Keratinocyte (primary cell): ENCODE data around the gene AP4S1. TPM values are rescaled to one million over a fixed set of nuclear protein-coding genes. Genes with fewer than 3 reads are reported as not detected.

ENCODE experiments used
- DNase-seq: peaks from one replicate; pipeline ENCODE4 v3.0.0-alpha.2; 2011; ENCODE audit warnings: low read depth, missing footprints, low spot score
- FAIRE-seq: peaks from 2 replicates; lab custom pipeline; 2011; peaks lifted over from hg19 to GRCh38; lab: Jason Lieb, UNC
- H2AFZ ChIP-seq: 2 replicates; pipeline ENCODE4 v1.6.0; 2012; ENCODE audit warnings: low read length, control low read depth, inconsistent platforms; ENCODE audit not compliant: control insufficient read depth
- H3K27ac ChIP-seq: 2 replicates; pipeline ENCODE4 v1.5.1; 2011; ENCODE audit warnings: low read length; ENCODE audit not compliant: control insufficient read depth, insufficient read depth
- H3K27me3 ChIP-seq: 3 replicates; pipeline ENCODE4 v1.6.0; 2011; ENCODE audit warnings: low read length; ENCODE audit not compliant: control insufficient read depth, insufficient read depth; ENCODE audit errors: extremely low read depth
- H3K36me3 ChIP-seq, 2 experiments: 2 replicates in 1 of 2; 3 replicates in 1 of 2; pipeline ENCODE4 v1.5.1; 2011; ENCODE audit warnings: low read length in 2 of 2, mild to moderate bottlenecking in 1 of 2; ENCODE audit not compliant: control insufficient read depth in 2 of 2, insufficient read depth in 2 of 2; ENCODE audit errors: extremely low read depth in 1 of 2
- H3K4me1 ChIP-seq: 3 replicates; pipeline ENCODE4 v1.5.1; 2011; ENCODE audit warnings: low read length; ENCODE audit not compliant: control insufficient read depth, insufficient read depth; ENCODE audit errors: extremely low read depth
- H3K4me2 ChIP-seq: 3 replicates; pipeline ENCODE4 v1.6.0; 2011; ENCODE audit warnings: low read depth, low read length; ENCODE audit not compliant: control insufficient read depth, insufficient read depth; ENCODE audit errors: extremely low read depth
- H3K4me3 ChIP-seq, 3 experiments: fragments of 200-600 bp in 1 of 3; sonication (generic) in 1 of 3; 2 replicates in 2 of 3; 3 replicates in 1 of 3; pipeline ENCODE4 v1.5.1; 2011 to 2016; ENCODE audit warnings: low read length in 3 of 3, mild to moderate bottlenecking in 3 of 3, control low read depth in 2 of 3, inconsistent platforms in 1 of 3, low read depth in 1 of 3, mixed read lengths in 1 of 3, mixed run types in 1 of 3, moderate library complexity in 1 of 3; ENCODE audit not compliant: control insufficient read depth in 2 of 3, insufficient read depth in 2 of 3; ENCODE audit errors: extremely low read depth in 1 of 3
- H3K79me2 ChIP-seq: 2 replicates; pipeline ENCODE4 v1.6.0; 2012; ENCODE audit warnings: low read length; ENCODE audit not compliant: control insufficient read depth, insufficient read depth
- H3K9ac ChIP-seq: 3 replicates; pipeline ENCODE4 v1.6.0; 2011; ENCODE audit warnings: low read length; ENCODE audit not compliant: control insufficient read depth, insufficient read depth; ENCODE audit errors: extremely low read depth
- H3K9me1 ChIP-seq: 3 replicates; pipeline ENCODE4 v1.6.0; 2011; ENCODE audit warnings: low read length; ENCODE audit not compliant: control insufficient read depth, insufficient read depth; ENCODE audit errors: extremely low read depth
- H3K9me3 ChIP-seq: 2 replicates; pipeline ENCODE4 v1.5.1; 2012; ENCODE audit warnings: low read depth, low read length; ENCODE audit not compliant: control insufficient read depth
- H4K20me1 ChIP-seq: 3 replicates; pipeline ENCODE4 v1.6.0; 2011; ENCODE audit warnings: low read length; ENCODE audit not compliant: control insufficient read depth, insufficient read depth; ENCODE audit errors: extremely low read depth
- EZH2 ChIP-seq: IDR thresholded peaks from one replicate; pipeline ENCODE4 v1.6.1; 2012; ENCODE audit warnings: inconsistent platforms, mild to moderate bottlenecking, low read length, moderate library complexity
- dilution Hi-C: fragments of 300-500 bp; cut with MboI; formaldehyde crosslinking; loops from one replicate; pipeline ENCODE4 v1.7.0; 2020; ENCODE audit warnings: low sequenced_read_pairs; ENCODE audit not compliant: extremely low pct_ligation_motif_present
- polyA plus RNA-seq, 5 experiments: library from polyadenylated mRNA; depleted of rRNA in 3 of 5; stranded (reverse) in 3 of 5; stranded (forward) in 1 of 5; unstranded in 1 of 5; fragments of >200 nt; gene quantifications; 1 replicate in 1 of 5; 2 replicates in 3 of 5; 3 replicates in 1 of 5; pipeline versions ENCODE4 v1.2.1 to v1.2.3, GENCODE V29; 2011 to 2012; ENCODE audit warnings: missing spikeins in 2 of 5, low read depth in 1 of 5, low replicate concordance in 1 of 5
- TF ChIP-seq, protein P1 (sequence below), 3 experiments: IDR thresholded peaks in 1 of 3; conservative IDR thresholded peaks in 1 of 3; optimal IDR thresholded peaks in 1 of 3; 2 replicates in 2 of 3; 3 replicates in 1 of 3; pipeline versions ENCODE3 to v1.5.1; 2011; ENCODE audit warnings: low read length in 3 of 3, mild to moderate bottlenecking in 3 of 3, moderate library complexity in 2 of 3, control low read depth in 1 of 3, inconsistent platforms in 1 of 3; ENCODE audit not compliant: insufficient read depth in 2 of 3; ENCODE audit errors: extremely low read depth in 1 of 3

The AP4S1 gene
- polyA plus RNA-seq, 1 donor (not counting 4 experiments of a cell fraction or from before 2014, with no cell fraction given): 6.2 TPM

DNA sequence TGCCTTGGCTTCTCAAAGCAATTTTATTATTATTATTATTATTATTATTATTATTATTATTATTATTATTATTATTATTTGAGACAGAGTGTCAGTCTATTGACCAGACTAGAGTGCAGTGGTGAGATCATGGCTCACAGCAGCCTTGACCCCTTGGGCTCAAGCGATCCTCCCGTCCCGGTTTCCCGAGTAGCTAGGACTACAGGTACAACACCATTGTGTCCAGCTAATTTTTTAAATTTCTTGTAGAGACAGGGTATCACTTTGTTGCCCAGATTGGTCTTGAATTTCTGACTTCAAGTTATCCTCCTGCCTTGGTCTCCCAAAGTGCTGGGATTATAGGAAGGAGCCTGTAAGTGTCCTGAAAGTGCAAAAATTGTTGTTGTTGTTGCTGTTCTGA, 11.6 kb upstream of the AP4S1 start:
- Histone ChIP-seq H3K36me3 (peaks cover 2 to 12% of the 10 kb centered on the region in 2 experiments), H3K27ac (no peak overlapping the region), H3K9ac (no peak overlapping the region), H4K20me1 (peaks cover 7% of the 10 kb centered on the region), H3K4me1 (no peaks in the 10 kb centered on the region), H3K27me3 (no peaks in the 10 kb centered on the region), H3K9me1 (no peaks in the 10 kb centered on the region), H3K4me3 (no peak overlapping the region), H3K9me3 (no peaks in the 10 kb centered on the region), H3K4me2 (no peak overlapping the region), H3K79me2 (peaks cover 93% of the 10 kb centered on the region), H2AFZ (no peak overlapping the region)
- DNase-seq: no peak
- dilution Hi-C loops: no loop called here
- FAIRE-seq: no peak
- TF ChIP-seq EZH2: no peak
- TF ChIP-seq, protein P1, sequence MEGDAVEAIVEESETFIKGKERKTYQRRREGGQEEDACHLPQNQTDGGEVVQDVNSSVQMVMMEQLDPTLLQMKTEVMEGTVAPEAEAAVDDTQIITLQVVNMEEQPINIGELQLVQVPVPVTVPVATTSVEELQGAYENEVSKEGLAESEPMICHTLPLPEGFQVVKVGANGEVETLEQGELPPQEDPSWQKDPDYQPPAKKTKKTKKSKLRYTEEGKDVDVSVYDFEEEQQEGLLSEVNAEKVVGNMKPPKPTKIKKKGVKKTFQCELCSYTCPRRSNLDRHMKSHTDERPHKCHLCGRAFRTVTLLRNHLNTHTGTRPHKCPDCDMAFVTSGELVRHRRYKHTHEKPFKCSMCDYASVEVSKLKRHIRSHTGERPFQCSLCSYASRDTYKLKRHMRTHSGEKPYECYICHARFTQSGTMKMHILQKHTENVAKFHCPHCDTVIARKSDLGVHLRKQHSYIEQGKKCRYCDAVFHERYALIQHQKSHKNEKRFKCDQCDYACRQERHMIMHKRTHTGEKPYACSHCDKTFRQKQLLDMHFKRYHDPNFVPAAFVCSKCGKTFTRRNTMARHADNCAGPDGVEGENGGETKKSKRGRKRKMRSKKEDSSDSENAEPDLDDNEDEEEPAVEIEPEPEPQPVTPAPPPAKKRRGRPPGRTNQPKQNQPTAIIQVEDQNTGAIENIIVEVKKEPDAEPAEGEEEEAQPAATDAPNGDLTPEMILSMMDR (optimal IDR thresholded peaks at IDR 0.05 in 1 of 3, IDR thresholded peaks at IDR 0.05 in 1 of 3, conservative IDR thresholded peaks at IDR 0.05 in 1 of 3; ENCODE audit: extremely low read depth in 1 of 3, insufficient read depth in 2 of 3, low read length in 3 of 3): no peak

DNA sequence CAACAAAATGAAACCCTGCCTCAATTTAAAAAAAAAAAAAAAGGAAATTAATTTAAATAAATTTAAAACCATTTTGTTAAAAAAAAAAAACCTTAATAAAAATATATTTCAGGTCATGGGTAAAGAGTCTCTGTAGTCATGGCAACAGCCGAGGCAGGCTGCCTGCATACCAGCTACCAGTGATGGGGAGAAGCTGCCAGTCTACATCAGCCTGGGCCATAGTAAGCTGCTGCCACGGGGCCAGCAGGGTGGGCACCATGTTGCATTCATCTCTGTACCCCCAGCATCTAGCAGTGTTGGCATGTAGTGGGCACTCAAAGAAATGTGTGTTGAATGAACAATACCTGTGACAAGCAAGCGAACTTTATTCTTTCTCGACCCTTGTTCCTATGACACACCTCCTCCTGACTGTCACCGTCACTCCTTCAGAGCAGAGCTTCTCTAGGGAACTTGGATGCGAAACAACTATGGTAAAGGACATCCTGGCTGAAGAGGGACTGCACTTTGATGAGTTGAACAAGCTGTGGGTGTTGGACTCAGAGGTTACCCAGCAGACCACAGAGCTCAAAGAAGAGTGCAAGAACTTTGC, 7.3 kb upstream of the AP4S1 start:
- Histone ChIP-seq H3K4me2 (no peak overlapping the region), H4K20me1 (peaks cover 5% of the 10 kb centered on the region), H3K9me1 (no peaks in the 10 kb centered on the region), H2AFZ (no peak overlapping the region), H3K27ac (no peak overlapping the region), H3K27me3 (no peaks in the 10 kb centered on the region), H3K79me2 (peaks cover 97% of the 10 kb centered on the region), H3K4me1 (no peaks in the 10 kb centered on the region), H3K36me3 (peaks cover 4 to 23% of the 10 kb centered on the region in 2 experiments), H3K4me3 (no peak overlapping the region), H3K9ac (no peak overlapping the region), H3K9me3 (no peaks in the 10 kb centered on the region)
- no peak for FAIRE-seq
- DNase-seq: no peak
- TF ChIP-seq, protein P1 (optimal IDR thresholded peaks at IDR 0.05 in 1 of 3, IDR thresholded peaks at IDR 0.05 in 1 of 3, conservative IDR thresholded peaks at IDR 0.05 in 1 of 3; ENCODE audit: extremely low read depth in 1 of 3, insufficient read depth in 2 of 3, low read length in 3 of 3): no peak
- TF ChIP-seq EZH2: no peak
- dilution Hi-C loops: no loop called here
